HTR-8/SVneo (cell line): ENCODE measurements around the gene HSPA4.

ENCODE experiments used
- DNase-seq: peaks from one replicate; pipeline ENCODE4 v3.0.0; 2011; ENCODE audit warnings: low spot score, mixed read lengths; ENCODE audit not compliant: insufficient read length
- FAIRE-seq: peaks from 2 replicates; lab custom pipeline; 2011; peaks lifted over from hg19 to GRCh38; lab: Jason Lieb, UNC

The HSPA4 gene

GRCh38 chr5:133048993-133049725, 2.7 kb upstream of the HSPA4 start:
- FAIRE-seq, result no peak
- no peak for DNase-seq

DNA sequence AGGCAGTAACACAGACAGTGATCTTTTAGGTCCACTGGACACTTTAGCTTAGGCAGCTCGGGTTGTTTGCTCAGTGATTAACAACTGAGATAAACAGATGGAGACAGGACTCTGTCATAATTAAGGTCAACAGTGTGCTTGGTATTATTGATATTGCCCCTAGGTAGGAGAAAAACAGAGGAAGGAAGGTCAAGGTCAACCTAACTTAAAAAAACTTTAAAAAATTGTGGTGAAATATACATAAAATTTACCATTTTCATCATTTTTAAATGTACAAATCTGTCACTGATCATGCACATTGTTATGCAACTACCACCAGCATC, 2.1 kb upstream of the HSPA4 start:
- no peak for FAIRE-seq
- no peak for DNase-seq

DNA sequence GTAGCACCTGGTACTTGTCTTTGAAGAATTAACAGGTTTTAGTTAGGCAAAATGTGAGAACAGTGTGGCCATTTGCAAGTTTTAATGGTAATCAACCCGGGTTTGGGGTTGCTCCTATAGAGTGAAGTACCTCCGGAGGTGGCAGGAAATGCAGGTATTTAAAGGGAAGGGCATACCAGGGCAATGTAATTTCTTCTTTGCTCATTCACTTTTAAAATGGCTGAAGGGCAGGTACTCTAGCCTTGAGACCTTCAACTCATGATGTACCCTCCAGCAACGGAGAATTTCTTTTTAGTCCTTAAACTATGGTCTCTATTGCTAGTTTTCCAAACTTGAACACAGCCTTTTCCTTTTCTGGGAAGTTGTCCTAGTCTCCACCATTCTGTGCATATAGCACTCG, 1.3 kb upstream of the HSPA4 start:
- no peak for DNase-seq

GRCh38 chr5:133051061-133051541, 712 bp upstream of the HSPA4 start:
- FAIRE-seq, result no peak
- no peak for DNase-seq

More for the DNA sequence above, 1.3 kb upstream of the HSPA4 start:
- FAIRE-seq, result no peak

DNA sequence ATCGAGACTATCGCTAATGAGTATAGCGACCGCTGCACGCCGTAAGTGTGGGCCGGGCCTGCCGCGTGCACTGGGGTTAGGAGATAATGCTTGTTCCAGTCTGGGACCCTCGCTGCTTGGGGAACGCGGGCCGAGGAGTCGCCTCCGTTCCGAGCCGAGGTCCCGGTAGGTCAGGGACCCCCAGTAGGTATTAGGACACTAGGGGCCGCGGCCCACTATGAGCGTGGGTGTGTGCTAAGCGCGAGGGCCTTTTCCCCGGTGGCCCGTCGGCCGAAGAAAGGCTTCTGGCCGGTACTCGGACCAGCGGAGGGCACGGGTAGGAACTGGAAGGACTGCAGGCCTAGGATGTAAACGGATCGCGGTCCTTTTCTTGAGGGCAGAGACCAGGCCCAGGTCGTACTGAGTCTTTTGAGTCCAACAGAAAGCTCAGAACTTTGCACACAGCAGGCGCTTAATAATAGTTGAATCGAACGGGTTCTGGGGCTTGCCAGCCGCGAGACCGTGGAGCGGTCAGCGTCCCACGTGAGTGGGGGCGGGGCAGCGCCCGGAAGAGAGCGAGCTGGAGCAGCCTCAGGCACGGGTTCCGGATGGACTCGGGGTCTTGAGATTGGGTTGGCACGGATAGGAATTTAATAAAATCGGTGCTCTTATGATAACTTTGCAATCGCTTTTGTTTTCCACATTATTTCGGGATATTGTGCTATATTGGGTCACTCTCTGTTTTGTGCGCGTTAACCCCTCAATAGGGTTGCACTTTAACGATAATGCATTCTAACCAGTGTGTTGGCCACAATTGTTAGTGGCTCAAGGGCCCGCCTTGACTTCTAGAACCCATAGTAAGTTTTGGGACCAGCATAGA, 733 bp downstream of the HSPA4 start:
- DNase-seq, result peak; percentile 52
- FAIRE-seq, result no peak

DNA sequence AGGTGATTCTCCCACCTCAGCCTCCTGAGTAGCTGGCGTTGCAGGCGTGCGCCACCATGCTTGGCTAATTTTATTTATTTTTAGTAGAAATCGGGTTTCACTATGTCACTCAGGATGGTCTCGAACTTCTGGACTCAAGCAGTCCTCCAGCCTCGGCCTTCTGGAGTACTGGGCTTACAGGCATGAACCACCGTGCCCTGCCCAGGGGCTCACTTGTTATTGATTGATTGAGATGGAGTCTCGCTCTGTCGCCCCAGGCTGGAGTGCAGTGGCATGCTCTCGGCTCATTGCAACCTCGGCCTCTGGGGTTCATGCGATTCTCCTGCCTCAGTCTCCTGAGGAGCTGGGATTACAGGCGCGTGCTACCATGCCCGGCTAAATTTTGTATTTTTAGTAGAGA, 1.6 kb downstream of the HSPA4 start:
- no peak for FAIRE-seq
- DNase-seq, result no peak

DNA sequence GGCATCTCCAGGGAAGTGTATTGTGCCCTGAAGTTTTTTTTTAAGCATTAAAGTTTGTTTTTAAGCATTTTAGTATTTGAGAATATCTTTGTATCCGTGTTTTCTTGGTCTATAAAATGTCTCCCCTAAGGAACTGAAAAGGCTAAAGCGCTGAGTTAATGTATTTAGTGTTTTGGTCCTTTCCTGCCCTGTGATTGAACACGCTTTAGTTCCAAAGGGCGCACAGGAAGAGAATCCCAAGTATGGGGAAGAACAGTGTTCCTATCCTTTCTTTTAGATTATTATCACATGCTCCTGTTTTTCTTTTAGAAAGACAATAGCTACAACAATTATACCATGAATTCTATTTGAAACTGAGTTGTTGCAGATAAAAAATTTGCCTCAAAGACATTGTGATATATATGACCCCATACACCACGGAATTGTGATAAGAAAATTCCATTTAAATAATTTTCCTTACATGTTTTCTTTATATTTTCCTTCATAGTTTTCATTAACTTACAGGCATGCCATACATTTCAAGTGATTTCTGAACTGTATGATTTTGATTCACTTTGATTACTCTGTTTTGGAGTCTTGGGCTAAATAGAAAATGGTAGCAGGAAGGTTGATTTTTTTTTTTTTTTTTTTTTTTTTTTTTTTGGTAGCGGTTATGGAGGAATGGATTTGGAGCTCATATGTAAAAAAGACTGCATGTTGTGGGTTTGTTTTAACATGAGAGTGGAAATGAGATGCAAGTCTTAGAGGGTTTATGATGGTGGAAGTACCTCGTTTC, 3.1 kb downstream of the HSPA4 start:
- DNase-seq, result no peak
- no peak for FAIRE-seq

- DNase-seq (no peak), FAIRE-seq (no peak)
These were observed 5.1 kb downstream of the HSPA4 start for GRCh38 chr5:133056891-133057290.

- FAIRE-seq (no peak), DNase-seq (no peak)
These were observed 7.8 kb downstream of the HSPA4 start for GRCh38 chr5:133059621-133060020.

GRCh38 chr5:133062276-133062675, 10.5 kb downstream of the HSPA4 start:
- no peak for DNase-seq
- no peak for FAIRE-seq

GRCh38 chr5:133063965-133064364, 12.2 kb downstream of the HSPA4 start:
- FAIRE-seq, result no peak
- no peak for DNase-seq

- DNase-seq, result no peak
- FAIRE-seq, result no peak
These were observed 13.7 kb downstream of the HSPA4 start for GRCh38 chr5:133065471-133065870.

GRCh38 chr5:133066045-133066444, 14.2 kb downstream of the HSPA4 start:
- DNase-seq (no peak), FAIRE-seq (no peak)

DNA sequence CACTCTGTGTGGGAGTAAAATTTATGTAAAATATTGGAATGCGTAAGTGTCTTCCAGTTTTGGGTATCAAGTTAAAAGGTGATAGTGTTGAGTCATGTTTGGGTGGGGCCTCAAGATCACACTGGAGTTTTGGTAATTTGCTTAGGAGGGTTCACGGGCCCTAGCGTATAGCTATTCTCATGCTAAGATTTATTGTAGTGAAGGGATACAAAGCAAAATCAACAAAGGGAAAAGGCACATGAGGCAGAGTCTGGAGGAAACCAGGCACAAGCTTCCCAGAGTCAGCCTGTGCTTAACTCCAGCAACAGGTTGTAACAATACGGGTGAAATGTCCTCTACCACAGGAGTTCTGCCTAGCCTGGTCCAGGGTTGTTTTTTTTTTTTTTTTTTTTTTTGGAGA, 20.2 kb downstream of the HSPA4 start:
- FAIRE-seq, result peak; percentile 4
- DNase-seq, result no peak

- FAIRE-seq (no peak), DNase-seq (no peak)
These were observed 24.0 kb downstream of the HSPA4 start for GRCh38 chr5:133075572-133076536.

DNA sequence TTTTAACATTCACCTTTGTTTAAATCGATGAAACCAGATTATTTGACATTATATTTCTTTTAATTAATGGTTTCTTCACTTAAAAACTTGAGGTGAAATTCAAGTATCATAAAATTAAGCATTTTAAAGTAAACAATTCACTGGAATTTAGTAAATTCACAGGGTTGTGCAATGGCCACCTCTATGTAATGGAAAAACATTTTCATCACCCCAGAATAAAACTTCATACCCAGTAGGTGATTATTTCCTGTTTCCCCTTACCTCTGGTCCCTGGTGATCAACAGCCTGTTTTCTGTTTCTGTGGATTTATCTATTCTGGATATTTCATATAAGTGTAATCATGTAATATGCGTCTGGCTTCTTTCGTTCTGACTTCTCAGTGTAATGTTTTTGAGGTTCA, 27.2 kb downstream of the HSPA4 start:
- FAIRE-seq (no peak), DNase-seq (no peak)

DNA sequence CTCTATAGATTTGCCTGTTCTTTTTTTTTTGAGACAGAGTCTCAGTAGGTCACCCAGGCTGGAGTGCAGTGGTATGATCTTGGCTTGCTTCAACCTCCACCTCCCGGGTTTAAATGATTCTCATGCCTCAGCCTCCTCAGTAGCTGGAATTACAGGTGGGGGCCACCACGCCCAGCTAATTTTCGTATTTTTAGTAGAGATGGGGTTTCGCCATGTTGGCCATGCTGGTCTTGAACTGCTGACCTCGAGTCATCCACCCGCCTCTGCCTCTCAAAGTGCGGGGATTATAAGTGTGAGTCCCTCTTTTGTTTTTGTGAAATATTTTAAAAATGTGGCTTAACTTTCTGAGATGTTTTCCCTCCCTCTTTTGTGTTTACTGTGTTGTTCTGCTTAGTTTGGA, 29.2 kb downstream of the HSPA4 start:
- DNase-seq (no peak), FAIRE-seq (no peak)

DNA sequence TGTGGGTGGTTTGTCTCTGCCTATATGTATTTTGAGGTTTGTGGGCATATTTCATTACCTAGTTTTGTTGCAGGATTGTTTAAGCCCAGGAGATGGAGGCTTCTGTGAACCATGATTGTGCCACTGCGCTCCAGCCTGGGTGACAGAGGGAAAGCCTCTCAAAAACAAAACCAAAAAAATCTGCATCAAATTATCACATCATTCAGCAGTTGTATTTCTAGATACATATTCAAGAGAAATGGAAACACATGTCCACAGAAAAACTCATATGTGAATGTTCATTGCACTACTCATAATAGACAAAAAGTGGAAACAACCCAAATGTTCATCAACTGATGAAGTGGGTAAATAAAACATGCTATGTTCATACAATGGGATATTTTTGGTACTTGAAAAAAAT, 29.9 kb downstream of the HSPA4 start:
- no peak for DNase-seq
- FAIRE-seq, result no peak

GRCh38 chr5:133082128-133082527, 30.3 kb downstream of the HSPA4 start:
- DNase-seq (no peak), FAIRE-seq (no peak)

DNA sequence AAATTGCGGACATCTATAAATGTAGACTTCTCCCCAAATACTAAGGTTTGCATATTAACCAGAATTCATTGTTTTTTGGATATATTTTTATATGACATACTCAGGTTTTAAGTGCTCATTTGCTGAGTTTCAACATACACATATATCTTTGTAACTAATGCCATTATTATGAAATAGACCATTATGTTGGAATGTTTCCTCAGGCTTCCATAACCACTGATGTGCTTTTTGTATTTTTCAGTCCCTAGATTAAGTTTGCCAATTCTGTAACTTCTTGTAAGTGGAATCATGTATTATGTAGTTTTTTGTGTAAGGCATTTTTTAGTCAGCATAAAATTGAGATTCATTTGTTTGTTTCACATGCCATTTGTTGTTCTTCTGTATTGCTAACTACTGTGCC, 32.1 kb downstream of the HSPA4 start:
- FAIRE-seq (no peak), DNase-seq (no peak)
